Activated CD4-positive, CD25-positive, alpha-beta regulatory T cell treated with anti-CD3 and anti-CD28 coated beads, Interleukin-2, amount 50 U/mL, for 24 hours (primary cell): ENCODE data around the gene LEO1.
A peak's percentile ranks its signal among the peaks of the same experiment; 100 is the strongest.
"Not testable (repeated sequence)": the region's sequence is repeated elsewhere in the genome, so short reads cannot be mapped to it uniquely, and the experiment has no call there.

Experiments
- ATAC-seq, 2 donors: fragments of 150-1000 bp; cut with Tn5 transposase; one replicate each; pipeline ENCODE4 v1.10.0; 2021; ENCODE audit warnings: mild to moderate bottlenecking in 1 of 2, moderate library complexity in 1 of 2

LEO1 gene

DNA sequence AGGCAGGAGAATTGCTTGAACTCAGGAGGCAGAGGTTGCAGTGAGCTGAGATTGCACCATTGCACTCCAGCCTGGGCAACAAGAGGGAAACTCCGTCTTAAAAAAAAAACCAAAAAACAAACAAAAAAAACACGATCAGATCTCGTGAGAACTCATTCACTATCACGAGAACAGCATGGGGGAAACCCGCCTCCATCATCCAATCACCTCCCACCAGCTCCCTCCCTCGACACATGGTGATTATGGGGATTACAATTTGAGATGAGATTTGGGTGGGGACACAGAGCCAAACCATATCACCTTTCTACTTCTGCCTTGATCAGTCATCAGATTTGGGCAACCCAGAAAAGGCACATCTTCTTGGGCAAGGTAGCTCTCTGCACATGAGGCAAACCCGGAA, 31.5 kb upstream of the LEO1 start:
- not testable (repeated sequence) for ATAC-seq

DNA sequence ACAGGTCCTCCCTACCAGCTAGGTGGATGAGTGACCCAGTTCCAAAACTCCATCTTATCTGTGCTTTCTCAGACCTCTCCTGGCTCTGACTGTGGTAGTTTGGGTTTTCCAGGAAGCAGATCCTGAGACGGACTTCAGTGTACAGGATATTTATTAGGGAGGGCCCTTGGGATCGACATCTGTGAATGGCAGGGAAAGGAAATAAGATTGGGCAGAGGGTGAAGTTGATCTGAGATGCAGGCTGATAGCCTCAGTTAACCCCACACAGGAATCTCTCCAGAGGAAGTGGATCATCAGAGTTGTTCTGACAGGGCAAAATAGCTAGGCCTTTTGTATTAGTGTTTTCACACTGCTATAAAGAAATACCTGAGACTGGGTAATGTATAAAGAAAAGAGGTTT, 30.8 kb upstream of the LEO1 start:
- no peak for ATAC-seq

DNA sequence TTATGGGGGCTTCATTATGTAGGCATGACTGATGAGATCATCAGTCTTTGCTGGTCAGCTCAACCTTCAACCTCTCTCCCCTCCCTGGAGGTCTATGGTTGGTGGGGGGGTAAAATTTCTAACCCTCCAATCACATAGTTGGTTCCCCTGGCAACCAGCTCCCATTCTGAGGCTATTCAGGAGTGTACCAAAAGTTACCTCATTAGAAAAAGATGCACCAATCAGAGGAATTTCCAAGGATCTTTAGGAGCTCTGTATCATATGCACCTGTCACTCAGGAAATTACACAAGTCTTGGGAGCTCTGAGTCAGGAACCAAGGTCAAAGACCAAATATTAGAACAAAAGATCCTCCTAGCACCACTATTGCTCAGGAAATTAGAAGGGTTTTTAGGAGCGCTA, 21.4 kb upstream of the LEO1 start:
- ATAC-seq = no peak

DNA sequence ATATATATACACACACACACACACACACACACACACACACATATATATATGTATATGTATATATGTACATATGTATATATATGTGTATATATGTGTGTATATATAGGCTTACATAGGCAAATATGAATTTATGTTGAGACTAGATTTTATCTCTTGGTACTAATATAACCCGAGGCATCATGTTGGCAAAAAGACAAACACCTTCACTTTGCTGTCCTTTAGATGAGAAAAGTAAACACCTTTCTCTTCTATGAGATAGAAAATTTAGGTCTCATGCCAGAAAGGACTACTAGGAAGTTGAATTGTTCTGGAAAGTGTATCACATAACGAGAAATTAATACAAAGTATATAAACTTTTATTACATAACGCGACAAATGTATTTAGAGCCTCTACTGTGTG, 19.6 kb upstream of the LEO1 start:
- no peak for ATAC-seq

DNA sequence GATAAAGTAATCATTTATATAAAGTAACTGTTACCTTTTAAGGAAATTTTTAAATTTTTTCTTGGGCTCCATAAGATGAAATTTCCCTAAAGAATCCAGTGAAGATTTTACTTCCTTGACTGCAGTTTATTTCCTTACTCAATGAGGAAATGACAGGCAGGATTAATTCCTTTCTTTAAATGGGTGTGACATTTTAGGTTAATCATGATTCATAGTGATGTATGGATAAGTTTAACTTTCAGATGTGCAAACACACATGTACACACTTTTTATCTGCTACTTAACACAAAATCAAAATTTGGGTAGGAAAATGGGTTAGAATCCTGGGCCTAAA, 11.2 kb upstream of the LEO1 start:
- ATAC-seq = no peak

DNA sequence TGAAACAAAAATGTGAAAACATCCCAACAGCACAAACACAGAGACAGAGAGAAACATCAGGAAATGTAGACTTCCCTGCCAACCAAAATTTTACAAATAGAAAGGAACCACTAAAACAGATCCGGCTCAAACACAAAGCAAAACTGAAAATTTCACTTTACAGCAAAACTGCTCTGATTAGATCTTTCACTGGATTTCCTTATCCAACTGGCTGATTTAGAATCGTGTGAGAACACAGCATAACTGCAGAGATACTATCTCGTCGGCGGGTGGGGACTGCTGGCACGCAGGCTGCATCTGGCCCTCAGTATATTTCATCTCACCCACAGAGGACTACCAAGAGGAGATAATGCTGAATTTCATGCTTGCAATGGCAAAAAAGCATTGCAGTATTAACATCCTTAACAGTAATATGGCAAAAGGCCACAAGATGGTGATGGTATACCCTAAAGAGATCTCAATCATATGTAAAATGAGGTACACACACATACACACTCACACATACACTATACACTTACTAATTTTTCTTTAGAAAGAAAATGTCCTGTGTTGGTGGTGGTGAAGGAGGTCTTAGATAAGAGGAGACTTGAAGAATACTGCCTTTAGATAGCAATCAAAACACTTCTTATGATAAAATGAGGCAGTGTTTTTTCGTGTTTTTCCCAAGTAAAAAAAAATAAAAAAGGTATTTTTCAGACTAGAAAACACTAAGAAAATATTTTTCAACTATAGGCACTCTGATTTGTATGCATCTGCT, 10.6 kb upstream of the LEO1 start:
- peak; percentile 88 to 95 for ATAC-seq

DNA sequence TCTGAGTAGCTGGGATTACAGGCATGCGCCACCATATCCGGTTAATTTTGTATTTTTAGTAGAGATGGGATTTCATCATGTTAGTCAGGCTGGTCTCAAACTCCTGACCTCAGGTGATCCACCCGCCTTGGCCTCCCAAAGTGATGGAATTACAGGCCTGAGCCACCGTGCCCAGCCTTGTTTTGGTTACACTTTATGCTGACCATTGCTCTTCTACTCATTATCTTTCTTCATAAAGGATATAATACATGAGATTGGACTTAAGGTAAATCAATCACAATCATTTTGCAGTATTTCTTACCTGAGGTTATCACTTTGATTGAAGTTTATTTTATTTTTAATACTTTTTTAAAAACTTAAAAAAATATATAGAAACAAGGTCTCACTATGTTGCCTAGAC, 2.2 kb upstream of the LEO1 start:
- ATAC-seq = no peak

DNA sequence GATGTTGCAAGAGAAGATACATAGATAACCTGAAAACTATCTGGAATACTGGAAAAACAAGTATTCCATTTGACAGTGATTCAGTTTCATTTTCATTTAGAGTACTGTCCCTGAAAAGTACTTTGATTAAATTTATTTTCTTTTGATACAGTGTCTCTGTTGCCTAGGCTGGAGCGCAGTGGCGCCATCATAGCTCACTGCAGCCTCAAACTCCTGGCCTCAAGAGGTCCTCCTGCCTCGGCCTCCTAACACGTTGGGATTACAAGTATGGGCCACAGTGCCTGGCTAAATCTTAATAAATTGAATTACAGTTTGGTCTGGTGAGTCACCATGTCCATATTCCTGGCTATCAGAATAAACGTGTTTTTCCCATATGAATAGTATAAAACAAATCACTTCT, 1.6 kb upstream of the LEO1 start:
- no peak for ATAC-seq

DNA sequence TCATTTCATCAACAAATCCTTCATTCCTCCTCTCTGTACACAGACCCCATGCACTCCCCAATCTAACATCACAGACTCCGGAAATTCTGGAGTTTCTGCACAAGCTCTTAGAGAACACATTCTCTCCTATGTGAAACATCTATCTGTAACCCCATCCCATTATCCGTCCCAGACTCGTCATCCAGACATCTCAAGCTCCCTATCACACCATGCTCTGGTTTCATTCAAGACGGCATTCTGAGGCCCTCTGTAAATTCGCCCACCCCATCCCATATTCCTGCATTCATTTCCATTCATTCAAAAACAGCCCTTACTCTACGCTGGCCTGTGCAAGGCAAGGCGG, 575 bp downstream of the LEO1 start:
- ATAC-seq = no peak

DNA sequence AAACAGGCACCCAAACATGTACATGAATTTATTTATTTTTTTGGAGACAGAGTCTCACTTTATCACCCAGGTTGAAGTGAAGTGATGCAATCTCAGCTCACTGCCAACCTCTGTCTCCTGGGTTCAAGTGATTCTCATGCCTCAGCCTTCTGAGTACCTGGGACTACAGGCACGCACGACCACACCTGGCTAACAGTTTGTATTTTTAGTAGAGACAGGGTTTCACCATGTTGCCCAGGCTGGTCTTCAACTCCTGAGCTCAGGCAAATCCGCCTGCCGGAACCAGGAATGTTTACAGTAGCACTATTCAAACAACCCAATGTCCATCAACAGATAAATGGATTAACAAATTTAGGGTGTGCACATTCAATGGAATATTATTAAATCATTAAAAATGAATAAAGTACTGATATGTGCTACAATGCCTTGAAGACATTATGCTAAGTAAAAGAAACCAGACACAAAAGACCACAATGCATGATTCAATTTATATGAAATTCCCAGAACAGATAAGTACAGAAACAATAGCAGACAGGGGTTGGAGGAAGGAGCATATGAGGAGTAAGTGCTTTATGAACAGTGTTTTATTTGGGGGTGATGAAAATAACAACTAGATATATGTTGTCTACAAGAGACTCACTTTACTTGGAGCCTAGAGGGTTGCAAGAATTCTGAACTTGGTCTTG, 1.3 kb downstream of the LEO1 start:
- no peak for ATAC-seq

DNA sequence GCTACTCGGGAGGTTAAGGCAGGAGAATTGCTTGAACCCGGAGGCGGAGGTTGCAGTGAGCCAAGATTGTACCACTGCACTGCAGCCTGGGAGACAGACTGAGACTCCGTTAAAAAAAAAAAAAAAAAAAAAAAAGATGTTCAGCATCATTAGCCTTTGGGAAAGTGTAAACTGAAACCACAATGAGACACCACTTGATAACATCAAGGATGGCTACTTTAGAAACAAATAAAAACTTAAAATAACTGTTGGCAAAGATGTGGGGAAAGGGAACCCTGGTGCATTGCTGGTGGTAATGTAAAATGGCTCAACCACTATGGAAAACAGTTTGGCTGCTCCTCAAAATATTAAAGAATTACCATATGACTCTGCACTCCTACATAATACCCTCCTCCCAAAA, 1.9 kb downstream of the LEO1 start:
- no peak for ATAC-seq

DNA sequence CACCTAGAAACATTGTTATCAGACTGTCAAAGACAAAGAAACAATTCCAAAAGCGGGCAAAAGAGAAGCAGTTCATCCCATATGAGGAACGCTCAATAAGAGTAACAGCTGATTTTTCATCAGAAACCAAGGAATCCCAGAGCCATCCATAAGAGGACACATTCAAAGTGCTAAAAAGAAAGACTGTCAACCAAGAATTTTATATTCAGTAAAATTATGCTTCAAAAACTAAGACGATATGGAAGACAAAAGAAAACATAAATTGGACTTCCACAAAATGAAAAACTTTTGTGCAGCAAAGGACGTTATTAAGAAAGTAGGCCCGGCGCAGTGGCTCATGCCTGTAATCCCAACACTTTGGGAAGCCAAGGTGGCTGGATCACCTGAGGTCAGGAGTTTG, 4.0 kb downstream of the LEO1 start:
- no peak for ATAC-seq

DNA sequence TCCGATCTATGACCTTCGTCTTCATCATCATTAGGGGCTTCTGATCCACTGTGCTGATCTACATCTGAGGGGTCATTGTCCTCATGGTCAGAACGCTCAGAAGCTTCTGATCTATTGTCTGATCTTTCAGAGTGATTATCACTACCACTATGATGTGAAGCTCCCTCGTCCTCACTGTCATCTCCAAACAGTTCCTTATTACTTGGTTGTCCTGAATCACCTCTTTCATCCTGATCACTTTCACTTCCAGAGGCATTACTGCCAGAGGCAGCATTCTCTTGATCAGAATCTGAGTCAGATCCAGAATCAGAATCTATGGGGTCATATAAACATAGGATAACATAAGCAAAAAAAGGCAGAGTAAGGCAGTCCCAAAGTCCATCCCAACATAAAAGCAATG, 5.4 kb downstream of the LEO1 start:
- no peak for ATAC-seq

DNA sequence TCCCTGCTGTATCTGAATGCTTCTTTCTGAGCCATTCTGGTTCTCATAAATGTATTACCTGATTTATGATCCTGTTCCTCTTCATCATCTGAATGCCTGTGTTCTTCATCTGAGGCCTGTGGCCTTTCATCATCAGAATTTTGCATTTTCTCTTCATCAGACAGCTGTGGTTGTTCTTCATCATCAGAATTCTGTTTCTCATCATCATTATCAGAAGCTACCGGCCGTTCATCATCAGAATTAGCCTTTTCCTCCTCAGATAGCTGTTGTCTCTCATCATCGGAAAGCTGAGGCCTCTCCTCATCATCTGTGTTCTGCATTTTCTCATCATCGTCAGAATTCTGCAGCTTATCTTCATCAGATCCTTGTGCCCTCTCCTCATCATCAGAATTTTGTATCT, 5.9 kb downstream of the LEO1 start:
- ATAC-seq = no peak

DNA sequence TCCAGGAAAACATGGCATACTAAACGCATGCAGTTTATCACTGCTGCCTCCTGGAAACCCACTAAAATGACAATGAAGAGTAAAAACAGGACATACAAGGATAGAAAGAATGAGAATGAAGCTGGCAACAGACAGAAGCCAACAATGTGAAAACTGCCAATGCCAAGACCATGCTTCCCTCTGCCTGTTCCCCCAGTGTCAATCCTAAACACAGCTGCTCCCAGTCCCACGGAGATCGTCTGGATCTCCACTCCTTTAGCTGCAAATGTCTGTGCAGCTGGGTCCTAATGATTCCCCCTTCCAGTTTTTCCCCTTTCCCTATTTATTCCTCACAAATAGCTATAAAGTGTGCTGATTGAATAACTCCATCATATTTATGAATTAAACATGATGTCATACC, 16.1 kb downstream of the LEO1 start:
- ATAC-seq = no peak

DNA sequence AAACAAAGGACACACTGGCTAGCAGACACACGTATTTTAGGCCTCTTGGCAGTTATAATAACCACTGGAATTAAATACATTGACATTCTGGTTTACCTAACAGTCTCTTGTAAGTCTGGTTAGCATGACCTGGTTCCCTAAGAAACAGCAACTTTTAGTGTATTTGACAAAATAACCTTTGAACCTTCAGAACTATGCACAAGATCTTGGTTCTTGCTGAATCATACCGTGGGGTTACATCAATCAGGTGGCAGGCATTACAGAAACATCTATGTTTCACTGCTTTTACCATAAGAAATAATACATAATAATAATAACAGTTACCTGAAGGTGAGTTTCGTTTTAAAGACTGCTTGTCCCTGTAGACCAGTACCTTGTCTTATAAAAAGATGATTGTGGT, 18.8 kb downstream of the LEO1 start:
- no peak for ATAC-seq

DNA sequence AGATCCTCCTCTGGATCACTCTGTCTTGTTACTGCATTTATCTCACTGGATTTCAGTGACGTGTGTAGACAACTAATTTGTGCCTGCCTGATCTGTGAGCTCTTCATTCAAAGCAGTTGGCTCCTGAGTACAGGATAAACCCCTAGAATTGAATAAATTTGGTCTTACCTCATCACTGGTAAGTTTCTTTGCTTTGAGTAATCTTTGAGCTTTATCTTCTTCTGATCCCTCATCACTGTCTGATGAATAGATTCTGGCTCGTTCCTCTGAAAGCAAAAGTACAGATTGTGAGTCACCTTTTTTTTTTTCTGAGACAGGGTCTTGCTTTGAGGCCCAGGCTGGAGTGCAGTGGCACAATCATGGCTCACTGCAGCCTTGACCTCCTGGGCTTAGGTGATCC, 24.5 kb downstream of the LEO1 start:
- peak; percentile 63 to 84 for ATAC-seq

DNA sequence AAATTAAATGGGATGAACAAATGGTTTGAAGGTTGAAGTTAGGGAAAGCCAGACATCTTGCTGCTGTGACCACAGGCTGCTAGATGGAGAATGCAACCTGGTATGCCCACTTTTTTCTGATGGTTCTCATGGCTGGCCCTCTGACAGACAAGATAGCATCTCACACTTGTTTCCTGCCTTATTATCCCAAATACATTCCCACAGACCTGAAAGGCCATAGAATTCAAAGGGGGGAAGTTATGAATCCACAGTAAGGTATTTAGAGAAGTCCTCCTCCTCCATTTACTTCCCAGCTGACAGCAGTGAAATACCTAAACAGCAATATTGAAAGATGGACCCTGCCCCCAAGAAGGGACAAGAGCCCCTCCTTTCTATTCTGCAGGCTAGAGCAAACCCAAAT, 32.4 kb downstream of the LEO1 start:
- ATAC-seq = no peak

DNA sequence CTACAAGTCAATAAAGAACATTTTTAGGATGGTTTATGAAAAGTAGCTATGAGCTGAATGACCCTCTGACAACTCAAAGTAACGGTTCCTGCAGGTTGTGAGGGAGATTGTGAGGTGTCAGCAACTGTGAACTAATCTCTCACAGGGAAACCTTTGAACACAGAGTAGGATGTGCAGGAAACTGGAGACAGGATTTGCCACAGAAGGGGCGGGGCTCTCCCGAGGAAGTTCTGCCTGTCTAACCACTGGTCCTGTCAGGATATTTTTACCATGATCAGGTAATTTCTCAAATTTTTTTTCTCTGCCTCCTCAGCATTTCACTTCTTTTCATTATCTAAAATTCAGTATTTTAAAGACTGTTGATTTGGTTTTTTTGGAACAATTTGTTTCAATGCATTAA, 33.3 kb downstream of the LEO1 start:
- ATAC-seq = no peak

DNA sequence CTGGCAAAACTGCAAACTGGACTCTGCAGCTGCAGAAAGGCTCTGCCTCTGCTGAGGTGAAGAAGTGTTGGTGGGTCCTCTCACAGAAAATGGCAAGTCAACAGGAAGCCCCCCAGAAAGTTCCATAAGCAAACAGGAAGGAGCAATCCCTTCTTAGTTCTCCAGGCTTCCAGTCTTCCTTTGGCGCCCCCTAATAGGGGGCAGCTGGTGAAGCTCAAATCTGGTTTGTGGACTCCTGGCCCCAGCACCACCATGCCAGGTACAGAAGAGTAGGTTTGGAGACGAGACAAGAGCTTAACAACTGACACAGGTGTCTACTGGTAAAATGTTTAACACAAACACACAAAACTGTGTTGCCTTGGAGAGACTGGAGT, 35.5 kb downstream of the LEO1 start:
- no peak for ATAC-seq

DNA sequence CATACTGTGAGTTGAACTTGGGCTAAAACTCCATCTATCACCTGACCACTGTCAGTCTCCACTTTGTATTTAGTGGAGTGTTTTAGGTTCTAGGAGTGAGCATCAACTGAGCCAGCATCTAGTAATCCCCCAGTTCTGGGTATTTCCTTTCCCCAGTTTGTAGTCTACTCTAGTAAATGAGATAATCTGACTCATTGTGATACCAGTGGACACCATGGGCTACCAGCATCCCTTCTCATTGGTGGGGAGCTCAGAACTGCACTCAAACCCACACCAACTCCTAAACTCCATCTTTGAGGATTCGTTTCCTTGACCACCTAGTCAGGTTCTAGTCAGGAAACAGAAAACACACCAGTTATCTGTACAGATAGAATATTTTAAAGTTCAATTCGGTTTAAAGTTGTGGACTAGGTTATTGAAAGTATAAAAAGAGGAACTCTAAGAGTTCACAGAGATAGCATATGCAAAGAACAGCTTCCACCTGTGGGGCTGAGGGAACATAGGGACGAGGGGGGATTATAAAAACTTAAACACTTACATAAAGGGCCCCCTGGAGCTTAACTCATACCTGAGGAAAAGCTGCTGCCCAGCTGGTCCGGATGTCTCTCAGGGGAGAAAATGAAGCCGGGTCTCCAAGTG, 36.0 kb downstream of the LEO1 start:
- peak; percentile 38 to 64 for ATAC-seq

DNA sequence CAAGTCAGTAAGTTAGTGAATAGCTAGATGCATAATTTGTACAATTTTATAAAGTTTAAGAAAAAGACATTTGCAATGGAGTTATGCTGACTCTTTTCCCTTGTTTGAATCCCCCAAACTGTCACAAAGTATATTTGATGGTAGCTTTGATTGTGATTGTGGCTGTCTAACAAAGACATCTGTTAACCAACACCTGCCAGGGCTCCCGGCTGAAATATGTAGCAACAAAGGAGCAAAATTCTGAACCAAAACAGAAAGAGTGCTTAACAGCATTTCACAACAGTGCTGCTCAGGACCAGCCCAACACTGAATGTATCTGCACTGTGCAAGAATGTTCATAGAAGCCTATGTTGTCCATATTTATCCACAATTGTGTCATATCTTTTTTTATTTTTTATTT, 39.4 kb downstream of the LEO1 start:
- ATAC-seq = no peak

DNA sequence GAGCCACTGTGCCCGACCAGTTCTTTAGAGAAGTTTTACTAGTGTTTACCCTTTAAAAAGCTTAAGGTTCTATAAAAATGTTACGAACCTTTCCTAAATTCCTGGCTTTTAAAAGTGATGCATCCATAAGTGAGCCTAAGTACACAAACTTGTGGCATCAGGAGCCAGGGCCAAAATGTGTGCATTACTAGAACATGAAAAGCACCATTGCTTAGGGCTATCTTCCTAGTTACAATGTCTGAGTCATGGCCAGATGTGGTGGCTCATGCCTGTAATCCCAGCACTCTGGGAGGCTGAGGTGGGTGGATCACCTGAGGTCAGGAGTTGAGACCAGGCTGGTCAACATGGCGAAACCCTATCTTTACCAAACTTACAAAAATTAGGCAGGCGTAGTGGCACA, 39.9 kb downstream of the LEO1 start:
- ATAC-seq = no peak

DNA sequence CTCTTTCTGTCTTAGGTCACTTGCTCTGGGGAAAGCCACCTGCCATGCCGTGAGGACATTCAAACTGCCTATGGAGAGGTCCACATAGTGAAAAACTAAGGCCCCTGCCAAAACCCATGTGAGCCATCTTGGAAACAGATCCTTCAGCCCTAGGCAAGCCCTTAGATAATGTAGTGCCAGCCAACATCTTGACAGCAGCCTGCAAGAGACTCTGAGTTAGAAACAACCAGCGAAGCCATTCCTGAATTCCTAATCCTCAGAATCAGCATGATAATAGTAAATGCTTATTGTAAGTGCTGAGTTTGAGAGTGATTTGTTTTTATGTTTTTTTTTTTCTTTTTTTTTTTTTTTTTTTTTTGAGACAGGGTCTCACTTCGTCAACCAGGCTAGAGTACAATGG, 40.6 kb downstream of the LEO1 start:
- ATAC-seq = no peak

DNA sequence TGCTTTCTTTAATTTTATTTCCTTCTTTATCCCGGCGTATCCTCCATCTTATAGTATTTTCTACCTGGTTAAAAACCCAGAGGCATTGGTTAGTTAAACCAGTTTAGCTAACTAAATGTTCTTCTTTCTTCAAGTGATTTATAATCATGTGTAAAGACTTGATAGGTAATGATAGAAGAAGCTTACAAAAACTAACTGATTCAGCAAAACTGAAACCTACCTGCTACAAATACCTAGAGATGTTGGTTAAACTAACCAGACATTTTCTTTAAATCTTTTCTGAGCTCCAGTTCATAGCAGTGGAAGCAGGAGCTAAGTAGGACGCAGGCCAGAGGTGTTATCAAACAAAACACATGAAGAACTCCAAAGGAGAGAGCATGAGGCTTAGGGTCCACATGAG, 44.8 kb downstream of the LEO1 start:
- no peak for ATAC-seq
